Immature natural killer cell (primary cell): ENCODE measurements around the gene TREX2. TPM values are rescaled to one million over a fixed set of nuclear protein-coding genes. Genes with fewer than 3 reads are reported as not detected.
"Not testable (repeated sequence)": the region's sequence is repeated elsewhere in the genome, so short reads cannot be mapped to it uniquely, and the experiment has no call there.

Experiments
- DNase-seq, 3 donors: peaks; one replicate each; pipeline ENCODE4 v3.0.0; 2022; ENCODE audit warnings: mixed read lengths in 1 of 3
- H3K27ac Mint-ChIP-seq, 6 donors: one replicate each; pipeline ENCODE4 v1.8.0; 2020; ENCODE audit warnings: mixed read lengths in 6 of 6, mild to moderate bottlenecking in 5 of 6, inconsistent platforms in 4 of 6, moderate library complexity in 3 of 6
- H3K27me3 Mint-ChIP-seq, 3 donors: one replicate each; pipeline ENCODE4 v1.8.0; 2020 to 2021; ENCODE audit warnings: low read depth in 3 of 3, mild to moderate bottlenecking in 3 of 3, mixed read lengths in 3 of 3, moderate library complexity in 3 of 3, inconsistent platforms in 1 of 3
- H3K36me3 Mint-ChIP-seq, 3 donors: one replicate each; pipeline ENCODE4 v1.8.0; 2020; ENCODE audit warnings: mixed read lengths in 3 of 3, inconsistent platforms in 2 of 3, mild to moderate bottlenecking in 2 of 3
- H3K4me1 Mint-ChIP-seq, 2 donors: one replicate each; pipeline ENCODE4 v1.8.0; 2020; ENCODE audit warnings: inconsistent platforms in 2 of 2, mild to moderate bottlenecking in 2 of 2, mixed read lengths in 2 of 2, moderate library complexity in 1 of 2
- H3K4me3 Mint-ChIP-seq, 5 donors: one replicate each; pipeline ENCODE4 v1.8.0; 2020; ENCODE audit warnings: mild to moderate bottlenecking in 5 of 5, mixed read lengths in 5 of 5, inconsistent platforms in 3 of 5, moderate library complexity in 3 of 5
- H3K9me3 Mint-ChIP-seq, 6 donors: one replicate each; pipeline ENCODE4 v1.8.0; 2020; ENCODE audit warnings: mild to moderate bottlenecking in 6 of 6, mixed read lengths in 6 of 6, inconsistent platforms in 4 of 6, moderate library complexity in 3 of 6
- polyA plus RNA-seq, 3 donors: library from polyadenylated mRNA; unstranded; fragments of 300-500 nt; fragmentation: Illumina TruSeq; gene quantifications; one replicate each; pipeline ENCODE4 v1.2.3, GENCODE V29; 2021

TREX2 gene
- polyA plus RNA-seq, 3 donors from 2014 or later: 0.64 to 0.67 TPM; not detected in 1

GRCh38 chrX:153410888-153411254 is 35.0 kb downstream of the TREX2 start:
- Mint-ChIP-seq H3K27me3 (peaks cover 0 to 2% (median 2%) of the 10 kb centered on the region in 3 donors), H3K4me3 (peak overlapping the region; percentile 73 to 83 (median 79)), H3K4me1 (peaks cover 6 to 13% of the 10 kb centered on the region in 2 donors), H3K36me3 (no peaks in the 10 kb centered on the region), H3K27ac (peak overlapping the region in 5 of 6 donors; percentile 36 to 77 (median 67)), H3K9me3 (no peaks in the 10 kb centered on the region)
- DNase-seq: no peak

- Mint-ChIP-seq H3K4me3 (peak overlapping the region in 2 of 5 donors; percentile 18 to 83), H3K27ac (no peak overlapping the region), H3K9me3 (no peaks in the 10 kb centered on the region), H3K36me3 (no peaks in the 10 kb centered on the region), H3K4me1 (peaks cover 6 to 13% of the 10 kb centered on the region in 2 donors), H3K27me3 (peaks cover 0 to 2% (median 2%) of the 10 kb centered on the region in 3 donors)
- DNase-seq: no peak
Observed at GRCh38 chrX:153410373-153410772, 35.5 kb downstream of the TREX2 start.

- H3K36me3 Mint-ChIP-seq: no peaks in the 10 kb centered on the region
- H3K4me1 Mint-ChIP-seq: peaks cover 6 to 13% of the 10 kb centered on the region in 2 donors
- DNase-seq: no peak
- H3K4me3 Mint-ChIP-seq: no peak overlapping the region
- no peak overlapping the region for H3K27ac Mint-ChIP-seq
- H3K27me3 Mint-ChIP-seq: peaks cover 0 to 2% (median 0%) of the 10 kb centered on the region in 3 donors
- H3K9me3 Mint-ChIP-seq: no peaks in the 10 kb centered on the region
Observed at GRCh38 chrX:153409414-153410101, 36.3 kb downstream of the TREX2 start.

GRCh38 chrX:153408871-153409351 is 36.9 kb downstream of the TREX2 start:
- Mint-ChIP-seq H3K36me3 (no peaks in the 10 kb centered on the region), H3K4me3 (no peak overlapping the region), H3K27me3 (peaks cover 0 to 2% (median 2%) of the 10 kb centered on the region in 3 donors), H3K4me1 (peaks cover 6 to 13% of the 10 kb centered on the region in 2 donors), H3K9me3 (no peaks in the 10 kb centered on the region), H3K27ac (no peak overlapping the region)
- no peak for DNase-seq

GRCh38 chrX:153408221-153408721 is 37.6 kb downstream of the TREX2 start:
- Mint-ChIP-seq H3K4me1 (peaks cover 6 to 13% of the 10 kb centered on the region in 2 donors), H3K27me3 (peaks cover 0 to 4% (median 2%) of the 10 kb centered on the region in 3 donors), H3K27ac (no peak overlapping the region)

GRCh38 chrX:153407736-153408135 is 38.1 kb downstream of the TREX2 start:
- H3K27ac Mint-ChIP-seq: peak overlapping the region in 1 of 6 donors; percentile 53

More at GRCh38 chrX:153408221-153408721, 37.6 kb downstream of the TREX2 start:
- Mint-ChIP-seq H3K4me3 (no peak overlapping the region), H3K9me3 (no peaks in the 10 kb centered on the region), H3K36me3 (no peaks in the 10 kb centered on the region)
- no peak for DNase-seq

GRCh38 chrX:153406903-153407302 is 39.0 kb downstream of the TREX2 start:
- Mint-ChIP-seq H3K4me1 (peaks cover 2 to 6% of the 10 kb centered on the region in 2 donors), H3K27me3 (peaks cover 1 to 9% (median 9%) of the 10 kb centered on the region in 3 donors), H3K9me3 (no peaks in the 10 kb centered on the region), H3K4me3 (no peak overlapping the region), H3K36me3 (no peaks in the 10 kb centered on the region), H3K27ac (no peak overlapping the region)
- DNase-seq: no peak

More at GRCh38 chrX:153407736-153408135, 38.1 kb downstream of the TREX2 start:
- Mint-ChIP-seq H3K4me1 (peaks cover 6 to 13% of the 10 kb centered on the region in 2 donors), H3K4me3 (no peak overlapping the region), H3K36me3 (no peaks in the 10 kb centered on the region), H3K9me3 (no peaks in the 10 kb centered on the region), H3K27me3 (peaks cover 0 to 9% (median 6%) of the 10 kb centered on the region in 3 donors)
- DNase-seq: no peak

- Mint-ChIP-seq H3K27ac (no peak overlapping the region), H3K27me3 (peaks cover 1 to 9% (median 9%) of the 10 kb centered on the region in 3 donors), H3K9me3 (no peaks in the 10 kb centered on the region), H3K36me3 (no peaks in the 10 kb centered on the region), H3K4me3 (no peak overlapping the region), H3K4me1 (peaks cover 0 to 4% of the 10 kb centered on the region in 2 donors)
- no peak for DNase-seq
Observed at GRCh38 chrX:153406011-153406410, 39.8 kb downstream of the TREX2 start.

GRCh38 chrX:153405426-153405825 is 40.4 kb downstream of the TREX2 start:
- Mint-ChIP-seq H3K27me3 (peaks cover 1 to 9% (median 9%) of the 10 kb centered on the region in 3 donors), H3K9me3 (no peaks in the 10 kb centered on the region), H3K4me3 (no peak overlapping the region), H3K27ac (no peak overlapping the region), H3K36me3 (no peaks in the 10 kb centered on the region), H3K4me1 (no peaks in the 10 kb centered on the region)
- no peak for DNase-seq

- H3K4me1 Mint-ChIP-seq, H3K36me3 Mint-ChIP-seq, DNase-seq, H3K27me3 Mint-ChIP-seq, H3K27ac Mint-ChIP-seq, H3K4me3 Mint-ChIP-seq, H3K9me3 Mint-ChIP-seq: not testable (repeated sequence)
Observed at GRCh38 chrX:153404333-153404732, 41.5 kb downstream of the TREX2 start.

- Mint-ChIP-seq H3K4me1 (no peaks in the 10 kb centered on the region), H3K27me3 (peaks cover 3 to 9% (median 7%) of the 10 kb centered on the region in 3 donors), H3K36me3 (no peaks in the 10 kb centered on the region), H3K4me3 (no peak within 1 kb of the TSS), H3K27ac (no peak within 1 kb of the TSS), H3K9me3 (no peaks in the 10 kb centered on the region)
- no peak for DNase-seq
Observed at GRCh38 chrX:153401133-153401764, 44.6 kb downstream of the TREX2 start, which contains the start of gene PNMA6E. Gene PNMA6E, minus strand, starts transcription at chrX:153401350. Its CDS starts 2,501 bp downstream, at chrX:153398849.

- Mint-ChIP-seq H3K27ac (no peak overlapping the region), H3K4me1 (peaks cover 0 to 2% of the 10 kb centered on the region in 2 donors), H3K9me3 (no peaks in the 10 kb centered on the region), H3K27me3 (peaks cover 3 to 9% (median 7%) of the 10 kb centered on the region in 3 donors), H3K36me3 (no peaks in the 10 kb centered on the region), H3K4me3 (no peak overlapping the region)
- peak; percentile 30 to 43 (median 36) for DNase-seq
Observed at GRCh38 chrX:153400146-153401132, 45.4 kb downstream of the TREX2 start.

- no peak overlapping the region for H3K27ac Mint-ChIP-seq
- H3K4me3 Mint-ChIP-seq: no peak overlapping the region
- peaks cover 0 to 7% of the 10 kb centered on the region in 2 donors for H3K4me1 Mint-ChIP-seq
- H3K36me3 Mint-ChIP-seq: no peaks in the 10 kb centered on the region
- DNase-seq: no peak
- no peaks in the 10 kb centered on the region for H3K9me3 Mint-ChIP-seq
- H3K27me3 Mint-ChIP-seq: peaks cover 5 to 7% (median 6%) of the 10 kb centered on the region in 3 donors
Observed at GRCh38 chrX:153398275-153398960, 47.4 kb downstream of the TREX2 start.
